ENCODE measurements around the gene GORASP1. TPM values are rescaled to one million over a fixed set of nuclear protein-coding genes. Genes with fewer than 3 reads are reported as not detected.
A peak's percentile ranks its signal among the peaks of the same experiment; 100 is the strongest.

The GORASP1 gene
- 27.9 and 29.2 TPM in 2 replicates for total RNA-seq (2014; rRNA removed; shearing (Covaris generic))

DNA sequence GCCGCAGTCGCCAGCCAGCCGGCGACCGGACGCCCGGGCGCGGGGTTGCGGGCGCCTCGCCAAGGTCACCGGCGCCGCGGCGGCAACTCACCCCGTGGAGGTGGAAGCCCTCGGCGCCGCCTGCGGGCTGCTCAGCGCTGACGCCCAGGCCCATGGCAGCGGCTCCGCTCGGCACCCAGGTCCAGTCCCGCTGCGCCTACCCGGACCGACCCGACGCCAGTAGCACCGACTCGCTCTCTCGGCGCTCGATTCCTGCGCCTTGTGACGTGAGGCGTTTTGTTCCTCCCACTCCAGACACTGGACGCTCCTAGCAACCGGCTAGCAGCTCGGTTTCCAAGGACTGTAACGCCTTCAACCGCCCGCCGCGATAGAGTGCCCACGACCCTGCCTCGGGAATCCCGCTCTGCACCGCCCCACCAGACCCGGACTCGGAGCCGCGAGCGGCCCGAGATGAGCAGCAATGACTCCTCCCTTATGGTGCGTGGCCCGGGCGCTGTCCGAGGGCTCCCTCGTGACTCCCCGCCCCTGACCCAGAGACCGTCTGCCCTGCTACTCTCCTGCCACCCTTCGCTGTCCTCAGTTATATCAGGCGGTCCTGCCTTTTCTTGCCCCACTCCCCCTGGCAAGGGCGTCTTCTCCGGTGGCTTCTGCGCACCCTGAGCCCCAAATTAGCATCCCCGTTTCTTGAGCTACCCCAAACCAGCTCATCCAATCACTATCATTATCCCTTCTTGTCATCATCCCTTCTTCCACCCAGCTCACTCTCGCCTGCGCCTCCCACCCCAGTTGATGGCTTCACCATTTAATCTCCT lies at the start of gene GORASP1, which contains the start of gene TTC21A:
TSS of gene GORASP1 (minus strand) at position 240 of the 812 bp plus-strand sequence. CDS start at position 154, 86 bp downstream.
TSS of gene TTC21A (plus strand) at position 293 of the 812 bp plus-strand sequence. CDS start at position 451, 158 bp downstream.
- DNase-seq (ENCODE audit: low read depth), result peak; percentile 89

DNA sequence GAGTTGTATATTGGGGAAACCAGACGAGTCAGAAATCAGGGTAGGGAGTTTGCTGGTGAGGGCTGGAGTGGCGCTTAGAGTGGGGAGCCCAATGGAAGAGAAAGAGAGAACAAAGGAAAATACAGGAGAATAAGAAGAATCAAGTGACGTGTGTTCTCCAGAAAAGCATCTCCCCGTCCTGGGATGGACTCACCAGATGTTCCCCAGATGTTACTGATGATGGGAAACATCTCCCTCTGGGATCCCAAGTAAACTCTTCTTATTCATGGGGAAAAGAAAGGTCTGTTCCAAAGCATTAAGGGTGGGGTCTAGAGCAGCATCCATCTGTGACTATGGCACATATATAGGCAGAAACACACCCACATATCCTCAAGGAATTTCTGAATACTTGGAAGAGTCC lies 49.0 kb upstream of the GORASP1 start:
- peak; percentile 24 for DNase-seq (ENCODE audit: low read depth)

- DNase-seq (ENCODE audit: low read depth), result no peak
Measured at GRCh38 chr3:39154280-39155021, 47.0 kb upstream of the GORASP1 start.

DNA sequence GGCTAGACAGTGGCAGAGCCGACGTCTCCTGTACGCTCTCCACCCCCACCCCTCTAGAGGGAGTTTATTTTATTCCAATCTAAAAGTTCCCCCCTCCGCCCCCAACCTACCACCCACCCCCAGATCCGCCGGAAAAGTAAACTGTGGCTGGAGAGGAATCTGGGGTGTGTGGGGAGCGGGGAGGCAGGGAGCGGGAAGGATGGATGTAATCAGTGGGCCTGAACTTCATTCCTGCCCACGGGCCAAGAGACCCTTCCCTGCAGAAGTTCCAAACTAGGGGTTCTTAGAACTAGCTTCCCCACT lies 46.5 kb upstream of the GORASP1 start:
- DNase-seq (ENCODE audit: low read depth), result no peak

- DNase-seq (ENCODE audit: low read depth), result peak; percentile 97
Measured at GRCh38 chr3:39150803-39151631, 43.6 kb upstream of the GORASP1 start.

DNA sequence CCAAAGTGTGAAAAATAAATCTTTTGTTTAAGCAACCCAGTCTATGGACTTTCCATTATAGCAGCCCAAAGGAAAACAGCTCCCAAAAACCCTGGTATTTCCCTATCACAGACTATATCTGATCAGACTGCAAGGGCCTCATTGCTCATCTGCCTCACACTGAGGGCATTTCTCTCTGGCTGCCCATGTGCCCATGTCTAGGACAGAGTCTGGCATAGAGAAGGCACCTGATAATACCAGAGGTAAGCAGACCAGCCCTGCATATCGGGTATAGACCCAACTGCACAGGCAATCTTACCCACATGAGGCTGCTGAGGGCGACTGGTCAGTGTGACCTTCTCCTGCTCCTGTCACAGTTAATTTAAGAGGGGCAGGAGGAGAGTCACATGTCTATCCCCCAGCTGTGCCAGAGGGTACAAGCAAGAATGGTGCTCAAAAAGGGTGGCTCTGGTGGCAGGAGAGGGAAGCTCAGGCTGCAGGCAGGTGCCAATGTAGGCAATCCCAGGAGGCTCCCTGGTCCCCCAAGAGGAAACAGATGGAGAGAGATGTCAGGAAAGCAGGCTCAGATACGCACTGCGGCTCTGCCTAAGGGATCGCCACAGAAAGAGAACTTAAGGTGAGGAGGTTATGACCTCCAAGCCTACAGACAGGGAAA lies 42.8 kb upstream of the GORASP1 start:
- peak; percentile 28 for DNase-seq (ENCODE audit: low read depth)

DNA sequence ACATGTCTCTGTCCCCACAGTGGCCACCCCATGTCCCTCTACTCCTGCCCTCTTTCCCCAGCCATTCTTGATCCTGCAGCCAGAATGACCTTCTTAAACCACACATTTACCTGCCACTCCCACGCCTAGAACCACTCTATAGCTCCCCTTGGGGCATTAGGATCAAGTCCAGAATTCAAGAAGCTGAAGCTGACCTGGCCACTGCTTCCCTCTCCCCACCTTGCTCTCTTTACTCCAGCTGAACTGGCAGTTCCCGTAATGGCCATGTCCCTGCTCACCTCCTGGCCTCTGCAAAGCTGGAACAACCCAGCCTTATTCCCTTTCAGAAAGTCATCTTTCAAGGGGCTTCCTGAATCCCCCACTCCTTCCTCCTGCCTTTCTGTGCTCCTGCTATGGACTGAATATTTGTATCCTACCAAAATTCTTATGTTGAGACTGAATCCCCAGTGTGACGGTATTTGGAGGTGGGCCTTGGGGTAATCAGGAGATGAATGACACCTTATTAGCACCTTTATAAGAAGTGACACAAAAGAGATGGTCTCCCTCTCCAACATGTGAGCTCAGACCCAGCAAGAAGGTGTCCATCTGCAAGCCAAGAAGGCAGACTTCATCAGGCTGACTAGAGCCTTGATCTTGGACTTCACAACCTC lies 42.2 kb upstream of the GORASP1 start:
- DNase-seq (ENCODE audit: low read depth), result no peak

DNA sequence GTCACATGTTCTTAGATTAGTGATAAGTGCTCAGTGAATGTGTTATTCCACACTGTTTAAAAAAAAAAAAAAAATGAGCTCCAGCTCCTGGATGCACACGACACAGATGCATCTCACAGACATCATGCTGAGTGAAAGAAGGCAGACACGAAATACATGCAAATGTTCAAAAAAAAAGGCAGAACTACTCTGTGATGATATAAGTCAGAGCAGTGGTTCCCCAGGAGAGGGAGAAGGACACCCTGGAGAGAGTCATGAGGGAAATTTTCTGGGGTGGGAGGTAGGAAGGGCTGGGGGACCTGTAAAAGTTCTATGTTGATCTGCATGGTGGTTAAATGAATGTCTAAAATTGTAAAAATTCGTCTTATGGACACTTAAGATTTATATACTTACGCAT lies 41.6 kb upstream of the GORASP1 start:
- DNase-seq (ENCODE audit: low read depth), result no peak

- no peak for DNase-seq (ENCODE audit: low read depth)
Measured at GRCh38 chr3:39148435-39149058, 41.1 kb upstream of the GORASP1 start.

GRCh38 chr3:39147711-39148434 lies 40.4 kb upstream of the GORASP1 start:
- peak; percentile 71 for DNase-seq (ENCODE audit: low read depth)

- peak; percentile 99 for DNase-seq (ENCODE audit: low read depth)
Measured at GRCh38 chr3:39146611-39147591, 39.5 kb upstream of the GORASP1 start.

DNA sequence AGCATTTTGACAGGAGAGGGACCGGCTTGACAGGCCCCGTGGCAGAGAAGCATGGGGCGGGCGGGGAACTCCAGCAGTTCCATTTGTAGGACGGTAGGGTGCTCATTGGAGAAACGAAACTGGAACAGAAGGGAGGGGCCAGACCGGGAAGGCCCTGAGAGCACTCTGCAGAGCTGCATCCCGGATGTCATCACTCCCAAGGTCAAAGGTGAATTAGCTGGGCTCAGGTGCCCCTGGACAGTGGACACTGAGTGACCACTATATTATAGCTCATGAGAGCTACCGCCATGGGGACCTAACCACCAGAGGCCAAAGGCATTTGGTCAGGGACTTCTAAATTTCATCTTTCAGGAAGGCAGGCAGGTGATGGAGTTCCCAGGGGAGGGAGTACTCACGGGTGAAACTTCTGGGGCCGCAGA lies 38.7 kb upstream of the GORASP1 start:
- DNase-seq (ENCODE audit: low read depth), result no peak

- no peak for DNase-seq (ENCODE audit: low read depth)
Measured at GRCh38 chr3:39144748-39145380, 37.4 kb upstream of the GORASP1 start.

GRCh38 chr3:39144095-39144747 lies 36.8 kb upstream of the GORASP1 start:
- peak; percentile 35 for DNase-seq (ENCODE audit: low read depth)

- no peak for DNase-seq (ENCODE audit: low read depth)
Measured at GRCh38 chr3:39143051-39143885, 35.8 kb upstream of the GORASP1 start.

DNA sequence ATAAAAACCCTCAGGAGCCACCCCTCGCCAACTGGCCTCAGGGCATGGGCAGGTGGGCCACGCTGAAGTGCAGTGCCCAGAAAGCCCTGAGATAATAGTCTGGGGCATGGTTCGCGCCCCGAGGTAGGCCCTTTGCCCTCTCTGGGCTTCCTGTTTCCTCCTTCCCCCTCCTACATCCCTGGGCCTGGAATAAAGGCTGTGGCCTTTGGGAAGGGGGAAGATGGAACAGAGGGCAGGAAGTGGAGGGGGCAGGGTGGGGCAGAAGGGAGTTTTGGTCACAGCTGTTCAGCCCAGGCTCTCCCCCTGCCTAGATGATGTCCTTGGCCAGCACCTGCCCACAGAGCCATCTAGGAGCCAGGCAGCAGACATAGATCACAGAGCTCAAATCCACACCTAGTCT lies 34.6 kb upstream of the GORASP1 start:
- DNase-seq (ENCODE audit: low read depth), result no peak
